Measurements from ENCODE around the gene FEZ2. TPM values are rescaled to one million over a fixed set of nuclear protein-coding genes. Genes with fewer than 3 reads are reported as not detected.

Gene FEZ2
- total RNA-seq, 1 experiment from 2014 or later: 14.8 TPM

DNA sequence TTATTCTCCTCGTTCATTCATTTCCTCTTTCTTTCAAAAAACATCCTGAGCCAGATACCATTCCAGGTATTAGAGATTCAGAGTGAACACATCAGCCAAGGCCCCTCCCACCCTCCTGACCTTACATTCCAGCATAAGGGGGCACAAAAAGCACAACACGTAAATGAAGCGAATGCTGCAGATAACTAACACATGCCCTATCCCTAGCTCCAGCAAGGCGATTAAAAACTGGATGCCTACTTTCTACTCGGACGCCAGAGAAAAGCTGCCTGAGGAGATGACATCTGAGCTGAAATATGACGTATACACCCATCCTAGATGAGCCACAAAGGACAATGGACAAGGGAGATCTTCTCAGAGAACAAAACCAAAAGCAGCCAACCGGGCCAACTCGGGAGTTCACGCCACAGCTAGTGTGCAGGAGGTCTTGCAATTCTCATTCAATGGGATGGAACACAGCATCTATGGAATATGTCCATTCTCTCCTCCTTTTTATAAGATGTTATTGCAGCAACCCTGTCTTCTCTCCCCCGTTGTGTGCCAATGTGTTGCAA is 33.5 kb downstream of the FEZ2 start:
- POLR2A ChIA-PET: no interaction called here
- no peak overlapping the region for H2AFZ ChIP-seq (ENCODE audit: low read depth, low read length, poor library complexity, severe bottlenecking)
- H3K36me3 ChIP-seq (ENCODE audit: control insufficient read depth in 1 of 2, insufficient read depth in 2 of 2, low read length in 2 of 2): no peaks in the 10 kb centered on the region; a peak in 1 of 4 replicates
- peaks cover 55 to 87% of the 10 kb centered on the region in 2 experiments for H3K4me1 ChIP-seq (ENCODE audit: control insufficient read depth in 1 of 2, insufficient read depth in 2 of 2, low read length in 2 of 2)
- H3K9me2 ChIP-seq (ENCODE audit: insufficient read depth): no peaks in the 10 kb centered on the region
- CTCF ChIA-PET: interaction anchor here (1.4 kb wide), 1 partner anchor 100 kb away, joined by 4 read pairs; no protein-coding TSS in a partner anchor
- ATAC-seq (no peak), DNase-seq (ENCODE audit: low read depth, low spot score) (no peak)
- H3K4me2 ChIP-seq (ENCODE audit: low read length): no peak overlapping the region; the same call in 1 of the 2 replicates
- TF ChIP-seq ZNF274 (IDR thresholded peaks at IDR 0.05; ENCODE audit: low read depth, low read length) (no peak), EZH2phosphoT487 (IDR thresholded peaks at IDR 0.05; ENCODE audit: borderline replicate concordance) (no peak), JUND (IDR thresholded peaks at IDR 0.05) (no peak), CEBPB (IDR thresholded peaks at IDR 0.05; ENCODE audit: low read depth) (no peak), SRF (IDR thresholded peaks at IDR 0.05; ENCODE audit: low read depth) (no peak), POLR2AphosphoS5 (IDR thresholded peaks at IDR 0.05; ENCODE audit: low read depth, low read length) (no peak), RAD21 (IDR thresholded peaks at IDR 0.05; ENCODE audit: low read depth) (no peak), SP1 (IDR thresholded peaks at IDR 0.05; ENCODE audit: low read depth) (no peak), CBX3 (IDR thresholded peaks at IDR 0.05; ENCODE audit: low read depth) (no peak)
- TF ChIP-seq, protein P1, sequence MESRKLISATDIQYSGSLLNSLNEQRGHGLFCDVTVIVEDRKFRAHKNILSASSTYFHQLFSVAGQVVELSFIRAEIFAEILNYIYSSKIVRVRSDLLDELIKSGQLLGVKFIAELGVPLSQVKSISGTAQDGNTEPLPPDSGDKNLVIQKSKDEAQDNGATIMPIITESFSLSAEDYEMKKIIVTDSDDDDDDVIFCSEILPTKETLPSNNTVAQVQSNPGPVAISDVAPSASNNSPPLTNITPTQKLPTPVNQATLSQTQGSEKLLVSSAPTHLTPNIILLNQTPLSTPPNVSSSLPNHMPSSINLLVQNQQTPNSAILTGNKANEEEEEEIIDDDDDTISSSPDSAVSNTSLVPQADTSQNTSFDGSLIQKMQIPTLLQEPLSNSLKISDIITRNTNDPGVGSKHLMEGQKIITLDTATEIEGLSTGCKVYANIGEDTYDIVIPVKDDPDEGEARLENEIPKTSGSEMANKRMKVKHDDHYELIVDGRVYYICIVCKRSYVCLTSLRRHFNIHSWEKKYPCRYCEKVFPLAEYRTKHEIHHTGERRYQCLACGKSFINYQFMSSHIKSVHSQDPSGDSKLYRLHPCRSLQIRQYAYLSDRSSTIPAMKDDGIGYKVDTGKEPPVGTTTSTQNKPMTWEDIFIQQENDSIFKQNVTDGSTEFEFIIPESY (IDR thresholded peaks at IDR 0.05; ENCODE audit: extremely low read depth, insufficient replicate concordance, low read length): no peak
- TF ChIP-seq, protein P2, sequence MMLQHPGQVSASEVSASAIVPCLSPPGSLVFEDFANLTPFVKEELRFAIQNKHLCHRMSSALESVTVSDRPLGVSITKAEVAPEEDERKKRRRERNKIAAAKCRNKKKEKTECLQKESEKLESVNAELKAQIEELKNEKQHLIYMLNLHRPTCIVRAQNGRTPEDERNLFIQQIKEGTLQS (IDR thresholded peaks at IDR 0.05): no peak
- no peaks in the 10 kb centered on the region for H3K9me3 ChIP-seq (ENCODE audit: control insufficient read depth in 1 of 2, insufficient read depth in 1 of 2, low read depth in 1 of 2, low read length in 2 of 2)
- H3K4me3 ChIP-seq (replicated peaks in 1 of 2; ENCODE audit: low read depth in 1 of 2, low read length in 2 of 2): no peak overlapping the region
- BruUV-seq (replicated peaks): no TSS peak
- H4K20me1 ChIP-seq (ENCODE audit: insufficient read depth): no peaks in the 10 kb centered on the region
- H3K79me2 ChIP-seq (ENCODE audit: insufficient read depth, low read length): peaks cover 28% of the 10 kb centered on the region
- intact Hi-C loops (cut with micrococcal nuclease): loop anchor here (10.0 kb wide), 1 partner anchor 210 kb away; the partner anchor contains the start of gene CRIM1
- no peak overlapping the region for H3K9ac ChIP-seq (ENCODE audit: low read length)
- no peaks in the 10 kb centered on the region for H3K27me3 ChIP-seq (ENCODE audit: insufficient read depth, low read length)
- RAD21 ChIA-PET (ENCODE audit: low non-redundant PET in 1 of 2, low total read pairs in 2 of 2, uncharacterized antibody in 2 of 2, unreplicated experiment in 2 of 2): no interaction called here
- no peak overlapping the region for H3K27ac ChIP-seq (ENCODE audit: low read depth, low read length)
